ENCODE results near the gene NTM.

NTM gene

DNA sequence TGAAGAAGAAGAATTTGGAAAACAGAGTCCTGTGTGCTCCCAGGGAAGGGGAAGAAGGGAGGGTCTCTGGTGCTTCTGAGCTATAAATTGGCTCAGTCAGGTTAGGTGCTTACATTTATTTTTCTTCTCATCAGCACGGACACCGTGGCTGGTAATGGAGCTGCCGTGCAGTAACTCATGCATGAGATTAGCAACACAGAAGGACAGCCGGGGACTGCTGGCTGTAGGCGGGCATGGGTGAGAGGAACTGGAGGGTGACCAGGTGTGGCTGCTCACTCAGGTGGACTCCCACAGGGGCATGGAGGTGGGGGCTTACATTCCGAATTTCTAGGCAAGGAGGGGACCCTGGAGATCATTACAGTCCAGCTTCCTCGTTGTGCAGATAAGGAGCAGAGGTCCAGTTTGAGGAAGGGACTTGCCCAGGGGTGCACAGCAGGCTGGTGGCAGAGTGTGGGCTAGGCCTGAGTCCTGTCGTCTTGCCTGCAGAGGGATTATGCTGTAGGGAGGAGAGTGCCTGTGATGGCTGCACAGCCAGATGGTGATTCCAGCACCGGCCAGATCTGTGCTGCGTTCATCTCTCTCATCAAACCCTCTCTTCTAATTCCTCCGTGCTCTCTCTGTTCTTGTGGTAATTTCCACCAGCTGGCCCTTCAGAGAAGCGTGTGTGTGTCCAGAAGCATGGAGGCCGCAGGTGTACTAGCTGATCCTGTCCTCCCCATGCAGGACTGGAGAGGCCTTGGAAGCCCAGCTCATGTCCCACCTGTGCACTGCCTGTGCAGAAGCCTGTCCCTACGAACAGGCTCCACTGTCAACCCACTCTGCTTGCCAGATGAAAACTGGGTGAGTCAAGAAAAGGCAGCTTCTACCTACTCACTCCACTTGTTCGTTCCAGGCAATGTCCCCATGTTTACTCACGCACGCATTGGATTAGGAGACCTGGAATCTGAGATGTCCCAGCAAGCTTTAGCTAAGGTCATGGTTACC is 78.9 kb downstream of the NTM start:
- Histone ChIP-seq H3K27me3 (no peaks in the 10 kb centered on the region), H3K9me3 (peaks cover 3% of the 10 kb centered on the region; the same call in 1 of the 2 replicates), H3K4me3 (ENCODE audit: low read depth, low read length) (no peak overlapping the region), H3K36me3 (no peaks in the 10 kb centered on the region), H3K4me1 (no peaks in the 10 kb centered on the region)
- TF ChIP-seq, protein P1, sequence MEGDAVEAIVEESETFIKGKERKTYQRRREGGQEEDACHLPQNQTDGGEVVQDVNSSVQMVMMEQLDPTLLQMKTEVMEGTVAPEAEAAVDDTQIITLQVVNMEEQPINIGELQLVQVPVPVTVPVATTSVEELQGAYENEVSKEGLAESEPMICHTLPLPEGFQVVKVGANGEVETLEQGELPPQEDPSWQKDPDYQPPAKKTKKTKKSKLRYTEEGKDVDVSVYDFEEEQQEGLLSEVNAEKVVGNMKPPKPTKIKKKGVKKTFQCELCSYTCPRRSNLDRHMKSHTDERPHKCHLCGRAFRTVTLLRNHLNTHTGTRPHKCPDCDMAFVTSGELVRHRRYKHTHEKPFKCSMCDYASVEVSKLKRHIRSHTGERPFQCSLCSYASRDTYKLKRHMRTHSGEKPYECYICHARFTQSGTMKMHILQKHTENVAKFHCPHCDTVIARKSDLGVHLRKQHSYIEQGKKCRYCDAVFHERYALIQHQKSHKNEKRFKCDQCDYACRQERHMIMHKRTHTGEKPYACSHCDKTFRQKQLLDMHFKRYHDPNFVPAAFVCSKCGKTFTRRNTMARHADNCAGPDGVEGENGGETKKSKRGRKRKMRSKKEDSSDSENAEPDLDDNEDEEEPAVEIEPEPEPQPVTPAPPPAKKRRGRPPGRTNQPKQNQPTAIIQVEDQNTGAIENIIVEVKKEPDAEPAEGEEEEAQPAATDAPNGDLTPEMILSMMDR (IDR thresholded peaks at IDR 0.05; ENCODE audit: low read depth, low read length): no peak
- DNase-seq: no peak

DNA sequence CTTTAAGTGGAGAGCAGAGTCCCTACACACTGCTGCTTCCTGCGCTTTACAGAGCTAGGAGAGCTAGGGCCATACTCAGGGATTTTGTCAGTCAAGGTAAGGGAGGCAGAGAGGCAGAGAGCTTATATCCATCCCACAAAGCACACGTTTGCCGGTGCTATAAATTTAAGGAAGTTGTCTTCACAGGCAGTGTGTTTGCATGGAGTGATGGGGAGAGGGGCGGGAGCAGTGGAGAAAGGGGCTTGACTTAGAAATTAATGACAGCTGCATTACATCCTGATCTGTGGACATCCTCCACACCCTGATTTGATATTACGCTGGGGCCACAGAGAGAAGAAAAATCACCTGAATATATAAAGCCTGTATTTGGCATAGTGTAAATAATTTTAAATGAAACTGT is 84.1 kb downstream of the NTM start:
- DNase-seq: no peak

DNA sequence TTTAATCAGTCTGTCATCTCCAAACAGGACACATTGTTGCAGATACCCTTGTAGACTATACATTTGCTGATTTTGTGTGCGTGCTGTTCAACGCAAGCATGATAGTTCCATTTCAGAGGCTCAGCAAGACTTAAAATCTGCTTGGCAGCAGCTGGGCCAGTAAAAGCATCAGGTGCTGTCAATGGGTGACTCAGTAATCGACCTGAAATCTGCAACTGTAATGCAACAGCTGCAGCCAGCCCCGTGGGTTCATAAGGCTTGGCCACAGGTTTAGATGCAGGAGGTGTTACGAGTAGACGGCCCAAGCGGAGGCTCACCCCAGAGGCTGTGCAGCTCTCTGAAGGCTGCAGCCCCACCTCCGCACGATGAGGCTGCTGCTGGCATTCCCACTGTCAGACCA is 84.6 kb downstream of the NTM start:
- H3K9me3 ChIP-seq: no peaks in the 10 kb centered on the region
- no peak overlapping the region for H3K4me3 ChIP-seq (ENCODE audit: low read depth, low read length)
- TF ChIP-seq, protein P1 (IDR thresholded peaks at IDR 0.05; ENCODE audit: low read depth, low read length): no peak
- DNase-seq: no peak
- no peaks in the 10 kb centered on the region for H3K4me1 ChIP-seq
- no peaks in the 10 kb centered on the region for H3K27me3 ChIP-seq
- no peaks in the 10 kb centered on the region for H3K36me3 ChIP-seq

More for the DNA sequence above, 84.1 kb downstream of the NTM start:
- TF ChIP-seq, protein P1 (IDR thresholded peaks at IDR 0.05; ENCODE audit: low read depth, low read length): no peak
- Histone ChIP-seq H3K36me3 (no peaks in the 10 kb centered on the region), H3K27me3 (no peaks in the 10 kb centered on the region), H3K9me3 (no peaks in the 10 kb centered on the region), H3K4me3 (ENCODE audit: low read depth, low read length) (no peak overlapping the region), H3K4me1 (no peaks in the 10 kb centered on the region)

DNA sequence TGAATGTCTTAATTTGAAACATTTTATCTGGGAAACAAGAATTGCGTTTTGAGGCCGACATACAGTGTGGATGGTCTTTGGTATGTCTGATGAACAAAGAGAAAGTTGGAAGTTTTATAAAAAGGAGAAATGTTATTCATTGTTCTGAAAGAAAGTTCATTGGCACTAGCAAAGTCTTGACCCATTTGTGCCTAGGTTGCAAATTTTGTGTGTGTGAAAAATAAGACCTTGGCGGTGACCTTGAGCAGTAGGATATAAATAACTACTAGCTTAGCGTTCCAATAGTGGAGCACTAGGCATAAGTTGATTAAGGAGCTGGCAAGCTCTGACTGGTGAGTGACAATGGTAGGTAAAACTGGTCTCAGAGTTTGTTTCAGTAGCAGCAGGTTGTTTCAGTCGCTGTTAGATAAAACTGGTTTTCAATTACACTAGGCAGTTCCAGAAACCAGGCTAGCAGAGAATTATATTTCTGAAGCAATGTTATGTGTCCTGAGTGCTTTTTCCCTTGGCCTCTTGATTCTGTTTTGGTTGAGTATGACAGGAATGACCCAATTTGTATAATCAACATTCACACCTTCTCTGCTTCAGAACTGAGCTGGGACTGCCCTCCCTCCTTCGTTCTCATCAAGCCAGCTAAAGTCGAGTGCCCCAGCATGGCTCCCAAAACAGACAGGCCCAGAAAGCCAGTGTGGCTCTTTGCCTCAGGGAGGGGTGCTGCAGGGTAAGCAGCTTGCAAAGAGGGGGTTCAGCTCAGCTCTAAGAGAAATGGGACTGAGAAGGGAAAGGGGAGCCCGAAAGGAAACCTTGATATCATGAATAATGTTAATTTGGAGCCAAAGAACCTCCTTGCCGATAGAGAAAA is 85.7 kb downstream of the NTM start:
- Histone ChIP-seq H3K4me3 (ENCODE audit: low read depth, low read length) (no peak overlapping the region), H3K36me3 (no peaks in the 10 kb centered on the region), H3K4me1 (no peaks in the 10 kb centered on the region), H3K9me3 (no peaks in the 10 kb centered on the region), H3K27me3 (no peaks in the 10 kb centered on the region)
- DNase-seq: no peak
- TF ChIP-seq, protein P1 (IDR thresholded peaks at IDR 0.05; ENCODE audit: low read depth, low read length): no peak

DNA sequence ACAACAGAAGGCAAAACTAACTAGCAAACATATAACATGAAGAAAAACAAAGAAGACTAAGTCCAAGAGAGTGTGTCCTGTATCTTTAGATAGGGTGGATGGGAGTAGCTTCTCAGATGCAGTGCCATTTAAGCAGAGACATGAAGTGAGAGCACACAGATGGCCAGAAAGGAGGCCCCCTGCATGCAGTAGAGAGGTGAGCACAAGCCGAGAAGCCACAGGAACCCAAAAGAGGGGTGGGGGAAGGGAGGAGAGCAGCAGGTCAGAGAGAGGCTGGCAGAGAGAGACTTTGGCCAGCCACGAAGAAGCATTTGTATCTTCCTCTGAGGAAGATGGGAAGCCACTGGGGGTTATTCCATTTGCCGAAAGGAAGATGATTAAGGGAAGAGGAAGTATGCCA is 86.7 kb downstream of the NTM start:
- no peaks in the 10 kb centered on the region for H3K4me1 ChIP-seq
- TF ChIP-seq, protein P1 (IDR thresholded peaks at IDR 0.05; ENCODE audit: low read depth, low read length): no peak
- H3K27me3 ChIP-seq: no peaks in the 10 kb centered on the region
- H3K36me3 ChIP-seq: no peaks in the 10 kb centered on the region
- no peaks in the 10 kb centered on the region for H3K9me3 ChIP-seq
- DNase-seq: no peak
- no peak overlapping the region for H3K4me3 ChIP-seq (ENCODE audit: low read depth, low read length)

Measured in BE2C (cell line).